ENCODE results near the gene LYRM4. TPM values are rescaled to one million over a fixed set of nuclear protein-coding genes. Genes with fewer than 3 reads are reported as not detected.

The LYRM4 gene
- total and polyA plus RNA-seq, 9 of the 15 experiments (the other 6 are each of a cell fraction or from before 2014, with no cell fraction given) = 24.2 to 69.4 (median 41.8) TPM

GRCh38 chr6:5217356-5217755 lies 43.4 kb downstream of the LYRM4 start:
- intact Hi-C loops (cut with micrococcal nuclease) (loop anchor here (5.0 kb wide), 1 partner anchor 160 kb away; no protein-coding TSS in a partner anchor), in situ Hi-C loops (cut with MboI) (no loop called here)
- ATAC-seq (no peak), DNase-seq (ENCODE audit: extremely low read depth in 1 of 4, low spot score in 3 of 4) (no peak), FAIRE-seq (no peak)
- no peak overlapping the region for H3K9ac ChIP-seq (ENCODE audit: insufficient read depth in 1 of 2, low read depth in 2 of 2, low read length in 2 of 2)
- no TSS peak for BruUV-seq (replicated peaks)
- no peak overlapping the region for H3K4me3 ChIP-seq
- H3K36me3 ChIP-seq (ENCODE audit: control insufficient read depth, insufficient read depth, low read length) = peaks cover 50% of the 10 kb centered on the region
- 65% methylated on average over 2 of the region's 2 CpGs for WGBS (ENCODE audit: insufficient coverage, low coverage, missing lambda C conversion rate)
- no peaks in the 10 kb centered on the region for H3K9me3 ChIP-seq (replicated peaks; ENCODE audit: control insufficient read depth, insufficient read depth, low read depth, low read length)
- TF ChIP-seq ZNF57 (CRISPR knock-in tag; IDR thresholded peaks at IDR 0.05) = no peak
- no peak for TF ChIP-seq SP1 (CRISPR knock-in tag; IDR thresholded peaks at IDR 0.05)
- TF ChIP-seq ZKSCAN3 (CRISPR knock-in tag; IDR thresholded peaks at IDR 0.05) = no peak
- TF ChIP-seq PHB (CRISPR knock-in tag; IDR thresholded peaks at IDR 0.05) = no peak
- no peak for TF ChIP-seq FOXP1 (CRISPR knock-in tag; IDR thresholded peaks at IDR 0.05)
- TF ChIP-seq ZBTB34 (CRISPR knock-in tag; IDR thresholded peaks at IDR 0.05) = no peak
- TF ChIP-seq ZNF140 (CRISPR knock-in tag; IDR thresholded peaks at IDR 0.05) = no peak
- no peak for TF ChIP-seq TFAM (CRISPR knock-in tag; conservative IDR thresholded peaks at IDR 0.05)
- H3K27me3 ChIP-seq (ENCODE audit: control insufficient read depth in 2 of 2, insufficient read depth in 2 of 2, low read length in 2 of 2) = no peaks in the 10 kb centered on the region
- H3K27ac ChIP-seq (ENCODE audit: extremely low read depth, low read depth, low read length) = no peak overlapping the region
- H3K4me2 ChIP-seq (ENCODE audit: insufficient read depth, low read length) = no peak overlapping the region
- CTCF ChIA-PET (ENCODE audit: low intra/inter-chr PET ratio) = no interaction called here
- 0 out of 2 replicates have a peak, but pooled peaks cover 9% of the 10 kb centered on the region for H4K20me1 ChIP-seq (replicated peaks; ENCODE audit: control insufficient read depth, insufficient read depth, low read length)
- H3K79me2 ChIP-seq (ENCODE audit: control insufficient read depth, insufficient read depth, low read length) = no peaks in the 10 kb centered on the region
- POLR2A ChIA-PET = interaction anchor here (0.6 to 2.8 kb wide), 4 partner anchors 12 to 236 kb away, joined by 3 to 14 read pairs (median 3); no protein-coding TSS in a partner anchor
- no peak overlapping the region for H2AFZ ChIP-seq (ENCODE audit: low read depth, low read length)
- peaks cover 3% of the 10 kb centered on the region for H3K9me1 ChIP-seq (ENCODE audit: control insufficient read depth, insufficient read depth, low read length)
- peaks cover 0 to 12% of the 10 kb centered on the region in 2 experiments; a peak in 3 of 5 replicates for H3K4me1 ChIP-seq (replicated peaks in 1 of 2; ENCODE audit: control insufficient read depth in 2 of 2, insufficient read depth in 2 of 2, low read length in 2 of 2)

Measured in K562 (cell line).